DND-41 (cell line): ENCODE results near the gene HRAS.
"Not testable (repeated sequence)": the region's sequence is repeated elsewhere in the genome, so short reads cannot be mapped to it uniquely, and the experiment has no call there.

ENCODE experiments used
- CTCF ChIP-seq: IDR thresholded peaks from 2 replicates; pipeline ENCODE4 v1.5.1; 2012; ENCODE audit warnings: borderline replicate concordance, low read length, moderate library complexity, mild to moderate bottlenecking; ENCODE audit not compliant: poor library complexity, severe bottlenecking; ENCODE audit errors: extremely low read depth
- EZH2 ChIP-seq: IDR thresholded peaks from 3 replicates; pipeline ENCODE4 v1.6.1; 2012; ENCODE audit warnings: borderline replicate concordance, low read depth, mild to moderate bottlenecking, moderate library complexity, low read length, inconsistent platforms; ENCODE audit not compliant: severe bottlenecking

GRCh38 chr11:516918-517685, 18.3 kb downstream of the HRAS start:
- not testable (repeated sequence) for TF ChIP-seq CTCF, EZH2
